Measurements from ENCODE around the gene SPCS1. TPM values are rescaled to one million over a fixed set of nuclear protein-coding genes. Genes with fewer than 3 reads are reported as not detected.

Gene SPCS1
- total RNA-seq, 1 donor from 2014 or later, result 82.7 TPM

DNA sequence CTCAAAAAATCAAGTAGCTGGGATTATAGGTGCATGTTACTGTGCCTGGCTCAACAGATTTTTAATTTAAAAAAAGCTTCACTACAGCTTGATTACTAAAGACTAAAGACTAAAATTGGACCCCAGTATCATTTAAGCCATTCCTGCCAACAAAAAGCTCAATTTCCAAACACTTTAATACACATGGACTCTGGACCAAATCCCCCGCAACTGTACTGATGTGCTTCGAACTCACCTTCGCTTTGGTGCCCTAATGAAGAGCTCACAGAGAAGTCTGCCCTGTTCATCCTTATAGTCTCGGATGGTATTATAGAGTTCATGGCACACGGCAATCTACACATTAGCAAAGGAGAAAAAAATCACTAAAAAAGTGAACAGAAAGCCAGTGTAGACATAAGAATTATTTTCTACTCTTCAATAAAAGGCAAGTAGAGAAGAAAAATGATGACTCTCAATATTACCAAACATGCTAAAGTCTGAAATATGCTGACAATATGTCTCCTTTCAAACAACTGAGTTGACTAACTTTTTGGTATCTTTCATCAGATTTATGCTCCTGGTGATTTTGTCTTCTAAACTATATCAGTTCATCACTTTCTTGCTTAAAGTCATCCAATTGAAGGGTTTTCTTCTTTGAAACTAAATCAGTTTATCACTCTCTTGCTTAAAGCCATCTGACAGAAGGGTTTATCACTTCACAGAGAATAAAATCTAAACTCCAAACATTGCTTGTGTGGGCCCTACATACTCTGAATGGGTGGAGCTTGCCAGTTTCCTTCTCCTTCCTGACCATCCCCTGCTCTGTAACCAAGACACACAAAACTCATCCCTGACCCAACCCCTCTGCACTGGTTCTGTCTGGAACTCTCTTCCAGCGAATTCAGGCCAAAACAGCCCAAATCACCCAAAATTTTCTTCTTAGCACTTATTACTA is 27.4 kb upstream of the SPCS1 start:
- Mint-ChIP-seq H3K27ac (no peak overlapping the region), H3K9me3 (no peaks in the 10 kb centered on the region), H3K4me3 (no peak overlapping the region), H3K36me3 (peaks cover 35% of the 10 kb centered on the region), H3K27me3 (ENCODE audit: low read depth) (no peaks in the 10 kb centered on the region), H3K4me1 (peaks cover 14% of the 10 kb centered on the region)
- TF ChIP-seq, protein P1, sequence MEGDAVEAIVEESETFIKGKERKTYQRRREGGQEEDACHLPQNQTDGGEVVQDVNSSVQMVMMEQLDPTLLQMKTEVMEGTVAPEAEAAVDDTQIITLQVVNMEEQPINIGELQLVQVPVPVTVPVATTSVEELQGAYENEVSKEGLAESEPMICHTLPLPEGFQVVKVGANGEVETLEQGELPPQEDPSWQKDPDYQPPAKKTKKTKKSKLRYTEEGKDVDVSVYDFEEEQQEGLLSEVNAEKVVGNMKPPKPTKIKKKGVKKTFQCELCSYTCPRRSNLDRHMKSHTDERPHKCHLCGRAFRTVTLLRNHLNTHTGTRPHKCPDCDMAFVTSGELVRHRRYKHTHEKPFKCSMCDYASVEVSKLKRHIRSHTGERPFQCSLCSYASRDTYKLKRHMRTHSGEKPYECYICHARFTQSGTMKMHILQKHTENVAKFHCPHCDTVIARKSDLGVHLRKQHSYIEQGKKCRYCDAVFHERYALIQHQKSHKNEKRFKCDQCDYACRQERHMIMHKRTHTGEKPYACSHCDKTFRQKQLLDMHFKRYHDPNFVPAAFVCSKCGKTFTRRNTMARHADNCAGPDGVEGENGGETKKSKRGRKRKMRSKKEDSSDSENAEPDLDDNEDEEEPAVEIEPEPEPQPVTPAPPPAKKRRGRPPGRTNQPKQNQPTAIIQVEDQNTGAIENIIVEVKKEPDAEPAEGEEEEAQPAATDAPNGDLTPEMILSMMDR (IDR thresholded peaks at IDR 0.05; ENCODE audit: unreplicated experiment), result no peak
- DNase-seq (ENCODE audit: low spot score in 2 of 2, unreplicated experiment in 2 of 2), result no peak

DNA sequence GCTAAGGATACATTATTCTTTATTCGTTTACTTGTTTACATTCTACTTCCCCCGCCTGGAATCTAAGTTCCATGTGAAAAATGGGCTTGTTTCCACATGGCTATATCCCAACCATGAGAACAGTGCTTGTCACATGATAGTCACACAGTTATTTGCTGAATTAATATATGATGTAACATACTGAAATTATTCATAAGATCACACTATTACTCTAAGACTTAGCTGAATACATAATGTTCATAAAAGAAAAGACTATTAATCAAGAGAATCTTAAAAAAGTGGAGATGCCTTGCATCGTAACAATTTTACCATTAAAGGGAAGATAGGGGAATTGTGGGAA is 26.7 kb upstream of the SPCS1 start:
- Mint-ChIP-seq H3K9me3 (no peaks in the 10 kb centered on the region), H3K27ac (no peak overlapping the region), H3K27me3 (ENCODE audit: low read depth) (no peaks in the 10 kb centered on the region), H3K4me1 (peaks cover 18% of the 10 kb centered on the region), H3K36me3 (peaks cover 35% of the 10 kb centered on the region), H3K4me3 (no peak overlapping the region)
- DNase-seq (ENCODE audit: low spot score in 2 of 2, unreplicated experiment in 2 of 2), result no peak
- TF ChIP-seq, protein P1 (IDR thresholded peaks at IDR 0.05; ENCODE audit: unreplicated experiment), result no peak

DNA sequence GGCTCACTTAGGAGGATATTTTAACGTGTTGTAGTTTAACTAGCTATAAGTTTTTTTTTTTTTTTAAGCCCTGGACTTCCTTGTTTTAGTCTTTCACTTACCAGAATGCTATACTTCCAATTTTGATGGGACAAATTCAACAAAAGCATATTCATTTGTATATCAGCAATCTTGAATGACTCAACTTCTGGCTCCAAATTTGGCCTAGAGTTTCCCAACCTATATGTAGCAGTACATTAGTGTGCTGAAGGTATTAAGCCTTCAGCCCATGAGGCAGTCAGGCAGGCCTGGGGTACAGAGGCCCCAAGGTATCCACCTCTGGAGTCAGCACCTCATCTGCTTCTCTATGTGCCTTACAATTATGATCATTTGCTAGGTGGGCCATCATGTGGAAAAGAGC is 26.1 kb upstream of the SPCS1 start:
- Mint-ChIP-seq H3K4me1 (peaks cover 24% of the 10 kb centered on the region), H3K27me3 (ENCODE audit: low read depth) (no peaks in the 10 kb centered on the region), H3K27ac (no peak overlapping the region), H3K9me3 (no peaks in the 10 kb centered on the region), H3K4me3 (no peak overlapping the region), H3K36me3 (peaks cover 34% of the 10 kb centered on the region)
- DNase-seq (ENCODE audit: low spot score in 2 of 2, unreplicated experiment in 2 of 2), result no peak
- TF ChIP-seq, protein P1 (IDR thresholded peaks at IDR 0.05; ENCODE audit: unreplicated experiment), result no peak

DNA sequence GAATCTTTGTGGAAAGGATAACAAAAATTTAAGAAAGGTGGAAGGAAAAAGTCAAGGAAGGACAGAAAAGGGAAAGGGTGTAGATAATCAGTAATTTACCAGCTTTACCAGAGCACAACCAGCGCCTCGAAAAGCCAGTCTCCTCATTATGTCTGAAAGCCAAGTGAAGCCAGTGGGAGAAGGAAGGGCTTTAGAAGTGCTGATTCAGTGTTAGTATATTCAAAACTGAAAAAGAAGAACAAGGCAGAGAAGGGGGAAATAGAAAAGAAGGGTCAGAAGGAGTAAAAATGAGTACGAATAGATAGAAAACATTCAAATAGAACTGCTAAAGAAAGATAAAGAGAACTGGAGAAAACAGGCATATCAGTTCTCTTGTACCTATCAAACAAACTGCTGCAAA is 24.3 kb upstream of the SPCS1 start:
- Mint-ChIP-seq H3K27me3 (ENCODE audit: low read depth) (no peaks in the 10 kb centered on the region), H3K4me1 (peaks cover 28% of the 10 kb centered on the region), H3K27ac (peak overlapping the region; percentile 83), H3K4me3 (no peak overlapping the region), H3K9me3 (no peaks in the 10 kb centered on the region), H3K36me3 (peaks cover 20% of the 10 kb centered on the region)
- no peak for DNase-seq (ENCODE audit: low spot score in 2 of 2, unreplicated experiment in 2 of 2)
- TF ChIP-seq, protein P1 (IDR thresholded peaks at IDR 0.05; ENCODE audit: unreplicated experiment), result no peak

DNA sequence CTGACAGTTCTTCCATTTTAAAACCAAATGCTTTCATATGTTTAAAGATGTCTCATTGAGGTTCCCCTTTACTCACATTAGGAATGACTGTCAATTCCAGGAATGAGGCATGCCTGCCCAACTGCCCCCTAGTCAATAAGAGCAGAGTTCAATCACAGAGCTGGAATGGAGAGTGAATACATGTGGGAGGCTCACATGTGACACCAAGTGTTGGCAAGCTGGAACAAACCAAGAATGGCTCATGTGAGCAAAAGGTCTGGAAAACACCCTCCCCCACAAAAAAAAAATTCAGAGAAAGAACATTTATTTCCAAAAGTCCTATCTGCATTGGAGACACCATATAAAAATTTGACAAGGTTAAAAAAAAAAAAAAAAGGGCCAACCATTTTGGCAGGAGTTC is 23.9 kb upstream of the SPCS1 start:
- DNase-seq (ENCODE audit: low spot score in 2 of 2, unreplicated experiment in 2 of 2), result no peak
- H3K36me3 Mint-ChIP-seq, result peaks cover 15% of the 10 kb centered on the region

More for the DNA sequence above, 23.9 kb upstream of the SPCS1 start:
- Mint-ChIP-seq H3K27ac (peak overlapping the region; percentile 83), H3K9me3 (no peaks in the 10 kb centered on the region), H3K4me1 (peaks cover 32% of the 10 kb centered on the region), H3K4me3 (no peak overlapping the region), H3K27me3 (ENCODE audit: low read depth) (no peaks in the 10 kb centered on the region)
- TF ChIP-seq, protein P1 (IDR thresholded peaks at IDR 0.05; ENCODE audit: unreplicated experiment), result no peak

Measured in mesothelial cell of epicardium (in vitro differentiated cells).